Measurements from ENCODE around the gene CLEC1B. TPM values are rescaled to one million over a fixed set of nuclear protein-coding genes. Genes with fewer than 3 reads are reported as not detected.
"Not testable (repeated sequence)": the region's sequence is repeated elsewhere in the genome, so short reads cannot be mapped to it uniquely, and the experiment has no call there.

Gene CLEC1B
- total RNA-seq, 1 donor from 2014 or later = not detected

- intact Hi-C loops (cut with micrococcal nuclease) = no loop called here
Observed at GRCh38 chr12:9975614-9976013, 23.3 kb downstream of the CLEC1B start.

GRCh38 chr12:9974731-9975130, 24.2 kb downstream of the CLEC1B start:
- intact Hi-C loops (cut with micrococcal nuclease) = not testable (repeated sequence)

DNA sequence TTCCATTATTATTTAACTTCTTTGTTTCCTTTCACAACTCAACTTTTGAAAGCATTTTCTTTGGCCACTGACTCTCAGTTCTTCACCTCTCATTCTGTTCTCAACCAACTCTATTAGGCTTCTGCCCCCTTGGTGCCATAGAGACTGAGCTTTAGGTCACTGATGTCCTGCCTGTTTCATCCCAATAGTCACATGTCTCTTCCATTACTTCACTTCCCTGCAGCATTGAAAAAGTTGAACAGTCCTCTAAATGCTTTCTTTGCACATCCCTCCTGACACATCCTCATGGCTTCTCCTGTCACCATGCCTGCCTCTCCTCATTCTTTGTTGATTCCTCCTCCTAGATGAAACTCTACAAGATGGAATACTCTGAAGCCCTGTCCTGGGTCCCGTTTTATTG, 25.0 kb downstream of the CLEC1B start:
- intact Hi-C loops (cut with micrococcal nuclease) = no loop called here

- intact Hi-C loops (cut with micrococcal nuclease) = no loop called here
Observed at GRCh38 chr12:9971181-9971580, 27.7 kb downstream of the CLEC1B start, which contains the start of gene CLEC12A. Gene CLEC12A (plus strand): TSS chr12:9971409. CDS start chr12:9971597, 188 bp downstream.

- intact Hi-C loops (cut with micrococcal nuclease) = no loop called here
Observed at GRCh38 chr12:9969673-9970072, 29.2 kb downstream of the CLEC1B start.

DNA sequence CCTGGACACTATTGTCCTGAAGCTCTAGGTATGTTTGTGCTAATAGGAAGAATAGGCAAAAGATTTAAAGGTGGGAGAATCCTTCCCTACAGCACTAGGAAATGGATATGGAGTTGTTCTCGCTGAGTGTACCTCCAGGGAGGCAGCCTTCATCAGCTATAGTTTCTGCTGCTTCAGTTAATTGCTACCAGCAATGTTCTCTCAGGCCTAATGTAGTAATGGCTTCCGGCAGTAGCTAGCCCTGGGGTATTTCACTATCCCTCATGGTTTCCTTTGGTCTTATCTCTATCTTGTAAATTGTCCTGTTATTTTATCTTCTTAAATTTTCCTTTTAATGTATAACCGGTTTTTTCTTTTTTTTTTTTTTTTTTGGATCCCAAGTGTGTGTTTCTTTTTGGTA, 37.0 kb downstream of the CLEC1B start:
- intact Hi-C loops (cut with micrococcal nuclease) = no loop called here

GRCh38 chr12:9961106-9961505, 37.8 kb downstream of the CLEC1B start:
- intact Hi-C loops (cut with micrococcal nuclease) = no loop called here

- intact Hi-C loops (cut with micrococcal nuclease) = no loop called here
Observed at GRCh38 chr12:9960590-9960989, 38.3 kb downstream of the CLEC1B start.

- intact Hi-C loops (cut with micrococcal nuclease) = loop anchor here (1.0 kb wide), 1 partner anchor 10 kb away; no protein-coding TSS in a partner anchor
Observed at GRCh38 chr12:9957834-9958233, 41.1 kb downstream of the CLEC1B start.

- intact Hi-C loops (cut with micrococcal nuclease) = not testable (repeated sequence)
Observed at GRCh38 chr12:9952954-9953729, 45.8 kb downstream of the CLEC1B start.

DNA sequence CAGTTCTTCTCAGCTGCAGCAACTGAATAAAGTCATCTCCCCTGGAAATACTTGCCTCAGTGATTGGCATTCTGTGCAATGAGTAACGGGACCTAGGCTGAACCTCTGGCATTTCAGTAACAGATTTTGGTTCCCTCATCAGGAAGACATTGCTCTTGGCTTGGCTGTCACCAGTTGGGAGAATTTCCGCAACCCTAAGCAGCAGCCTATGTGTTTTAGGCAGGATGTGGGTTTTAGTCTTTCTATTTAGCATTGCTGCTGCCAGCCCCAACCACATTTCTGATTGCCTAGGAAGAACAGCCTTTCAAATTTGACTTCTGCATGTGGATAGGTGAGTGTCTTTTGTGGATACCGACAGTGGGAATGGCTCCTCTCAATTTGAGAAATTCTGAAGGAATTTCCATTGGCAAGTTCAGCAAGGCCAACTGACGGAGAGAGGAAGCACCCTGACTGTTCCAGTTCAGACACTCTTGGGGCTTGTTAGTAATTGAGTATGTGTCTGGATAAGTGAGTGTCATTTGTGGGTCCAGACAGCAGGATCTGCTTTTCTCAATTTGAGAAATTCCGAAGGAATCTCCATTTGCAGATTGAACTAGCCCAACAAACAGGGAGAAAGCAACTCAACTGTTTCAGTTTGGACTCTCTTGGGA, 47.8 kb downstream of the CLEC1B start:
- intact Hi-C loops (cut with micrococcal nuclease) = loop anchor here (1.0 kb wide), 1 partner anchor 262 kb away; no protein-coding TSS in a partner anchor

DNA sequence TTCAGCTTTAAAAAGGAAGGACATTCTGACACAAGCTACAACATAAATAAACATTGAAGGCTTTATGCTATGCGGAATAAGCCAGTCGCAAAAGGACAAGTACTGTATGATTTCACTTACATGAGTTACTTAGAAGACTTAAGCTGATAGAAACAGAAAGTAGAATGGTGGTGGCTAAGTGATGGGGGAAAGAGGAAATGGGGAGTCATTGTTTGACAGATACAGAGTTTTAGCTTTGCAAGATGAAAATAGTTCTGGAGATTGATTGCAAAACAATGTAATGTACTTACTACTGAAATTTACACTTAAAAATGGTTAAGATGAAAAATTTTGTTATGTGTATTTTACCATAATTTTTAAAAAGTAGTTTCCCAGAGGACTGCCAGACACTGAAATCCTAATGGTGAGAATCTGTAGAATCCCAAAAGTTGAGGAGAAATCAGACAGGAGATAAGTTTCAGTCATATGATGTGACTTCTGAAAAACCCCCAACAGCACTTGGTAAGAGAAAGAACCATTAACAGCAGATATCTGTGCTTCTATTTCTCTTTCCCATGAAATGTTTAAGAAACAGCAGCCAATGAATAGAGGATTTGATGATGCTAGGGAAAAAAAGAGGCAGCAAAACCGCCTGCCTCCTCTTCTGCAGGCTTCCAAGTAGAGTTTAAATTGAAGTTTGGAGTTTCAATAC, 50.2 kb downstream of the CLEC1B start:
- intact Hi-C loops (cut with micrococcal nuclease) = loop anchor here (1.0 to 10.0 kb wide), 6 partner anchors 9 to 666 kb away; partner anchors contain the start of genes CLEC2B and MAGOHB

GRCh38 chr12:9947674-9948073, 51.2 kb downstream of the CLEC1B start:
- intact Hi-C loops (cut with micrococcal nuclease) = loop anchor here (1.0 to 10.0 kb wide), 6 partner anchors 10 to 667 kb away; partner anchors contain the start of genes CLEC2B and MAGOHB

DNA sequence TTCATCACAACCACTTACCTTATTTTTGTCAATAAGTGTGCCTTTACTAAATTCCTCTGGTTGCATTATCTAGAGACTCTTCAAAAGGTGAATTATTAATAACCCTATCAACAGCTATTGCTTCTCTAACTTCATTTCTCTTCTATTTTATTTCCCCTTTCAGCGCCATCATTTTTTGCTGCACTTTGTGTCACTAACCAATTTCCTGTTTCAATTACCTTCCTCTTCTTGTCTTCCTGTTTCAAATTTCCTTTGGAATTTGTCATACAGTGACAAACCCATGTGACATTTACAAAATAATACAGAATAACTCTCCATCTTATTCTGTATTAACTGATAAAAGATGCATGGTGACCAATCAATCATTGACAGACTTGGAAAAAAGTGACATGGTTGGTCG, 54.5 kb downstream of the CLEC1B start:
- intact Hi-C loops (cut with micrococcal nuclease) = loop anchor here (10.0 kb wide), 2 partner anchors 300 to 670 kb away; partner anchors contain the start of gene MAGOHB

- intact Hi-C loops (cut with micrococcal nuclease) = loop anchor here (10.0 kb wide), 2 partner anchors 298 to 672 kb away; partner anchors contain the start of gene MAGOHB
Observed at GRCh38 chr12:9943240-9943639, 55.7 kb downstream of the CLEC1B start.

Other genes with a start within 250 kb of the CLEC1B start
- gene CD69, start 238.2 kb downstream of the CLEC1B start, total RNA-seq = 98.9 and 106 TPM in 2 replicates
- gene KLRF1, start 171.6 kb downstream of the CLEC1B start, total RNA-seq = 0.24 and 0.37 TPM in 2 replicates
- 46.4 and 48.9 TPM in 2 replicates for gene CLEC2B, start 129.8 kb downstream of the CLEC1B start, total RNA-seq
- not detected in 2 replicates for gene KLRF2, start 117.6 kb downstream of the CLEC1B start, total RNA-seq
- gene CLEC2A, start 66.8 kb downstream of the CLEC1B start, total RNA-seq = not detected in 2 replicates
- 1.7 and 1.9 TPM in 2 replicates for gene CLEC12A, start 27.7 kb downstream of the CLEC1B start, total RNA-seq
- gene CLEC12B, start 11.5 kb upstream of the CLEC1B start, total RNA-seq = 0.15 and 0.32 TPM in 2 replicates
- not detected in 2 replicates for gene CLEC9A, start 31.6 kb upstream of the CLEC1B start, total RNA-seq
- gene CLEC1A, start 99.9 kb upstream of the CLEC1B start, total RNA-seq = not detected in 2 replicates
- gene CLEC7A, start 131.1 kb upstream of the CLEC1B start, total RNA-seq = 0.73 and 0.83 TPM in 2 replicates
- not detected in 2 replicates for gene OLR1, start 173.0 kb upstream of the CLEC1B start, total RNA-seq
- not detected in 2 replicates for gene TMEM52B, start 179.9 kb upstream of the CLEC1B start, total RNA-seq
- gene GABARAPL1, start 213.8 kb upstream of the CLEC1B start, total RNA-seq = 4.2 and 5.4 TPM in 2 replicates

Data from T-helper 1 cell treated with Interleukin-12 subunit alpha and Interleukin-12 subunit beta and Interleukin-4 antibody, amounts not matched to agents 30 ng/mL and 1 ng/mL, for 36 hours (primary cell).